AG08396 (cell line): ENCODE data around the gene ZBTB7C.

Experiments
- DNase-seq: peaks from one replicate; pipeline ENCODE4 v3.0.0; 2012; ENCODE audit warnings: low spot score, mixed read lengths

The ZBTB7C gene

GRCh38 chr18:47995654-47996053 is 413.5 kb downstream of the ZBTB7C start:
- DNase-seq, result no peak

GRCh38 chr18:47993409-47993808 is 415.8 kb downstream of the ZBTB7C start:
- no peak for DNase-seq

- DNase-seq, result no peak
These were observed 416.2 kb downstream of the ZBTB7C start for GRCh38 chr18:47992976-47993375.

- no peak for DNase-seq
These were observed 416.9 kb downstream of the ZBTB7C start for GRCh38 chr18:47992266-47992665.

GRCh38 chr18:47990981-47991380 is 418.2 kb downstream of the ZBTB7C start:
- DNase-seq, result no peak

- no peak for DNase-seq
These were observed 421.8 kb downstream of the ZBTB7C start for GRCh38 chr18:47987388-47987699.

GRCh38 chr18:47986620-47987387 is 422.4 kb downstream of the ZBTB7C start:
- no peak for DNase-seq

GRCh38 chr18:47985866-47986265 is 423.3 kb downstream of the ZBTB7C start:
- no peak for DNase-seq

- no peak for DNase-seq
These were observed 424.2 kb downstream of the ZBTB7C start for GRCh38 chr18:47984991-47985390.

- DNase-seq, result no peak
These were observed 425.2 kb downstream of the ZBTB7C start for GRCh38 chr18:47983946-47984345.

- DNase-seq, result no peak
These were observed 426.1 kb downstream of the ZBTB7C start for GRCh38 chr18:47983055-47983454.

GRCh38 chr18:47981830-47982229 is 427.4 kb downstream of the ZBTB7C start:
- no peak for DNase-seq

GRCh38 chr18:47981320-47981719 is 427.9 kb downstream of the ZBTB7C start:
- no peak for DNase-seq

- no peak for DNase-seq
These were observed 429.5 kb downstream of the ZBTB7C start for GRCh38 chr18:47979611-47980200.

GRCh38 chr18:47978603-47979002 is 430.6 kb downstream of the ZBTB7C start:
- no peak for DNase-seq

GRCh38 chr18:47978141-47978540 is 431.0 kb downstream of the ZBTB7C start:
- DNase-seq, result no peak
